Ovary (tissue), 3 donors: ENCODE results near the gene CRB2.

ENCODE experiments used
- POLR2A ChIP-seq: fragments of 450-650 bp; IDR thresholded peaks from one replicate; pipeline ENCODE4 v1.6.1; 2017; ENCODE audit warnings: antibody characterized with exemption, mild to moderate bottlenecking, moderate library complexity
- TF ChIP-seq, protein P1 (sequence below), 3 donors: fragments of 450-650 bp in 2 of 3; fragments of 200-600 bp in 1 of 3; IDR thresholded peaks; one replicate each; pipeline versions ENCODE4 v1.5.1 to v1.8.0; 2016 to 2022; ENCODE audit warnings: antibody characterized with exemption in 3 of 3, mild to moderate bottlenecking in 1 of 3
- donor health status: DM: no; HTN: no; CAD: no.

DNA sequence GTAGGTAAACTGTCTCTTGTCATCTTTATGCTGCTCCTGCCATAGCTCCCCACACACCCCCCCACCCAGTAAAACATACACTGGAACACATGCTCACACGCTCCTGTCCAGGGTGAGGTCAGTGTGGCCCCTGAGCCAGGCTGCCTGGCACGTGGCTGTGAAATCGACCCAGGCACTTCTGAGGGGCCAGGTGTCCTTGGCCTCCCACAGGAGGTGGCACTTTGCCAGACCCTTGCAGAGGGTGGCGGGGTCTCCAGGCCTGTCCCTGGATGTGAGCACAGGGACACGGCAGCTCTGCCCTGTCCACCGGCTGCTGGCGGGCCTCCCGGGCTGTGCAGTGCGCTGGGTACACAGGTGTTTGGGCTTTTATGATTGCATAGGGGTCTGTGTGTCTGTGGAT lies 10.0 kb upstream of the CRB2 start:
- TF ChIP-seq, protein P1, sequence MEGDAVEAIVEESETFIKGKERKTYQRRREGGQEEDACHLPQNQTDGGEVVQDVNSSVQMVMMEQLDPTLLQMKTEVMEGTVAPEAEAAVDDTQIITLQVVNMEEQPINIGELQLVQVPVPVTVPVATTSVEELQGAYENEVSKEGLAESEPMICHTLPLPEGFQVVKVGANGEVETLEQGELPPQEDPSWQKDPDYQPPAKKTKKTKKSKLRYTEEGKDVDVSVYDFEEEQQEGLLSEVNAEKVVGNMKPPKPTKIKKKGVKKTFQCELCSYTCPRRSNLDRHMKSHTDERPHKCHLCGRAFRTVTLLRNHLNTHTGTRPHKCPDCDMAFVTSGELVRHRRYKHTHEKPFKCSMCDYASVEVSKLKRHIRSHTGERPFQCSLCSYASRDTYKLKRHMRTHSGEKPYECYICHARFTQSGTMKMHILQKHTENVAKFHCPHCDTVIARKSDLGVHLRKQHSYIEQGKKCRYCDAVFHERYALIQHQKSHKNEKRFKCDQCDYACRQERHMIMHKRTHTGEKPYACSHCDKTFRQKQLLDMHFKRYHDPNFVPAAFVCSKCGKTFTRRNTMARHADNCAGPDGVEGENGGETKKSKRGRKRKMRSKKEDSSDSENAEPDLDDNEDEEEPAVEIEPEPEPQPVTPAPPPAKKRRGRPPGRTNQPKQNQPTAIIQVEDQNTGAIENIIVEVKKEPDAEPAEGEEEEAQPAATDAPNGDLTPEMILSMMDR (IDR thresholded peaks at IDR 0.05): no peak
- TF ChIP-seq POLR2A: no peak
